Measurements from ENCODE around the gene ELMOD3. TPM values are rescaled to one million over a fixed set of nuclear protein-coding genes. Genes with fewer than 3 reads are reported as not detected.
A peak's percentile ranks its signal among the peaks of the same experiment; 100 is the strongest.

The ELMOD3 gene
- total and polyA plus RNA-seq, 9 of the 15 experiments (the other 6 are each of a cell fraction or from before 2014, with no cell fraction given), result 2.7 to 18.7 (median 11.6) TPM

DNA sequence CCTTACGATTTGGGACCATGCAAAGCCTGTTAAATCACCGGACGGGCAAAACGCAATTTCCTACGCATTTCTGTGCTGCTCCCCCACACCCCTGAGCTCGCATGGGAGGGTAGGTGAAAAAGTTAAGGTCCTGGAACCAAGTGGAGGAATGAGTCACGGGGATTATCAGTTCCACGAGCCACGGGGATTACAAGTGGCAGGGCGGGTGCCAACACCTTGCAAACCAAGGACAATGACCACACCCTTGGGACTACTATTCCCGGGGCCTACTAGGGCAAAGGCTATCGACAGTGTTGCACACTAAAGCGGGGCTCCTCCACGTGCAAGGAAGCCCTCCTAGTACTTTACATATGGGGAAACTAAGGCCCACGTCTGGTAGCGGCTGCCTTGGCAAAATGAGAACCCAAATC is 688 bp upstream of the ELMOD3 start (continued):
- TF ChIP-seq, protein P1, sequence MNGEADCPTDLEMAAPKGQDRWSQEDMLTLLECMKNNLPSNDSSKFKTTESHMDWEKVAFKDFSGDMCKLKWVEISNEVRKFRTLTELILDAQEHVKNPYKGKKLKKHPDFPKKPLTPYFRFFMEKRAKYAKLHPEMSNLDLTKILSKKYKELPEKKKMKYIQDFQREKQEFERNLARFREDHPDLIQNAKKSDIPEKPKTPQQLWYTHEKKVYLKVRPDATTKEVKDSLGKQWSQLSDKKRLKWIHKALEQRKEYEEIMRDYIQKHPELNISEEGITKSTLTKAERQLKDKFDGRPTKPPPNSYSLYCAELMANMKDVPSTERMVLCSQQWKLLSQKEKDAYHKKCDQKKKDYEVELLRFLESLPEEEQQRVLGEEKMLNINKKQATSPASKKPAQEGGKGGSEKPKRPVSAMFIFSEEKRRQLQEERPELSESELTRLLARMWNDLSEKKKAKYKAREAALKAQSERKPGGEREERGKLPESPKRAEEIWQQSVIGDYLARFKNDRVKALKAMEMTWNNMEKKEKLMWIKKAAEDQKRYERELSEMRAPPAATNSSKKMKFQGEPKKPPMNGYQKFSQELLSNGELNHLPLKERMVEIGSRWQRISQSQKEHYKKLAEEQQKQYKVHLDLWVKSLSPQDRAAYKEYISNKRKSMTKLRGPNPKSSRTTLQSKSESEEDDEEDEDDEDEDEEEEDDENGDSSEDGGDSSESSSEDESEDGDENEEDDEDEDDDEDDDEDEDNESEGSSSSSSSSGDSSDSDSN (IDR thresholded peaks at IDR 0.05; ENCODE audit: borderline replicate concordance in 1 of 2, low read depth in 2 of 2, low read length in 2 of 2), result no peak
- TF ChIP-seq ZNF780A (CRISPR knock-in tag; IDR thresholded peaks at IDR 0.05) (no peak), PML (IDR thresholded peaks at IDR 0.05; ENCODE audit: low read length) (no peak; the same call in 1 of the 2 replicates), SMARCA4 (IDR thresholded peaks at IDR 0.05) (peak; percentile 51; the same call in 1 of the 2 replicates), NUFIP1 (IDR thresholded peaks at IDR 0.05; ENCODE audit: partially characterized antibody) (no peak), POLR3G (IDR thresholded peaks at IDR 0.05; ENCODE audit: extremely low read depth, insufficient read length, insufficient replicate concordance) (no peak), NONO (IDR thresholded peaks at IDR 0.05; ENCODE audit: low read depth in 2 of 2, low read length in 1 of 2) (no peak), CBX2 (IDR thresholded peaks at IDR 0.05; ENCODE audit: insufficient read depth, low read length, poor library complexity, severe bottlenecking) (no peak), CREBBP (IDR thresholded peaks at IDR 0.05; ENCODE audit: low read depth, low read length) (no peak), SMARCB1 (IDR thresholded peaks at IDR 0.05; ENCODE audit: insufficient read length, low read depth) (peak; percentile 22), BHLHE40 (IDR thresholded peaks at IDR 0.05; ENCODE audit: low read length) (0 out of 2 replicates have a peak, but pooled peaks have one; percentile 22), SNIP1 (IDR thresholded peaks at IDR 0.05; ENCODE audit: low read depth) (no peak), RBBP5 (IDR thresholded peaks at IDR 0.05; ENCODE audit: borderline replicate concordance, insufficient read depth, low read length, poor library complexity, severe bottlenecking) (no peak), TAF15 (IDR thresholded peaks at IDR 0.05; ENCODE audit: low read depth, low read length) (no peak)
- TF ChIP-seq, protein P2, sequence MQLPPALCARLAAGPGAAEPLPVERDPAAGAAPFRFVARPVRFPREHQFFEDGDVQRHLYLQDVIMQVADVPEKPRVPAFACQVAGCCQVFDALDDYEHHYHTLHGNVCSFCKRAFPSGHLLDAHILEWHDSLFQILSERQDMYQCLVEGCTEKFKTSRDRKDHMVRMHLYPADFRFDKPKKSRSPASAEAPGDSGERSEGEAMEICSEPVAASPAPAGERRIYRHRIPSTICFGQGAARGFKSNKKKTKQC (CRISPR knock-in tag; IDR thresholded peaks at IDR 0.05), result 0 out of 2 replicates have a peak, but pooled peaks have one; percentile 4
- TF ChIP-seq, protein P3, sequence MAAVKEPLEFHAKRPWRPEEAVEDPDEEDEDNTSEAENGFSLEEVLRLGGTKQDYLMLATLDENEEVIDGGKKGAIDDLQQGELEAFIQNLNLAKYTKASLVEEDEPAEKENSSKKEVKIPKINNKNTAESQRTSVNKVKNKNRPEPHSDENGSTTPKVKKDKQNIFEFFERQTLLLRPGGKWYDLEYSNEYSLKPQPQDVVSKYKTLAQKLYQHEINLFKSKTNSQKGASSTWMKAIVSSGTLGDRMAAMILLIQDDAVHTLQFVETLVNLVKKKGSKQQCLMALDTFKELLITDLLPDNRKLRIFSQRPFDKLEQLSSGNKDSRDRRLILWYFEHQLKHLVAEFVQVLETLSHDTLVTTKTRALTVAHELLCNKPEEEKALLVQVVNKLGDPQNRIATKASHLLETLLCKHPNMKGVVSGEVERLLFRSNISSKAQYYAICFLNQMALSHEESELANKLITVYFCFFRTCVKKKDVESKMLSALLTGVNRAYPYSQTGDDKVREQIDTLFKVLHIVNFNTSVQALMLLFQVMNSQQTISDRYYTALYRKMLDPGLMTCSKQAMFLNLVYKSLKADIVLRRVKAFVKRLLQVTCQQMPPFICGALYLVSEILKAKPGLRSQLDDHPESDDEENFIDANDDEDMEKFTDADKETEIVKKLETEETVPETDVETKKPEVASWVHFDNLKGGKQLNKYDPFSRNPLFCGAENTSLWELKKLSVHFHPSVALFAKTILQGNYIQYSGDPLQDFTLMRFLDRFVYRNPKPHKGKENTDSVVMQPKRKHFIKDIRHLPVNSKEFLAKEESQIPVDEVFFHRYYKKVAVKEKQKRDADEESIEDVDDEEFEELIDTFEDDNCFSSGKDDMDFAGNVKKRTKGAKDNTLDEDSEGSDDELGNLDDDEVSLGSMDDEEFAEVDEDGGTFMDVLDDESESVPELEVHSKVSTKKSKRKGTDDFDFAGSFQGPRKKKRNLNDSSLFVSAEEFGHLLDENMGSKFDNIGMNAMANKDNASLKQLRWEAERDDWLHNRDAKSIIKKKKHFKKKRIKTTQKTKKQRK (IDR thresholded peaks at IDR 0.05; ENCODE audit: borderline replicate concordance, low read depth, low read length), result no peak

Measured in K562 (cell line).